GM21737 (cell line): Measurements from ENCODE around the gene COX19.
A peak's percentile ranks its signal among the peaks of the same experiment; 100 is the strongest.

Experiments
- ATAC-seq: cut with Tn5 transposase; IDR thresholded peaks from one replicate; pipeline ENCODE4 v1.9.1; 2021; ENCODE audit warnings: mild to moderate bottlenecking, moderate library complexity; ENCODE audit not compliant: unreplicated experiment

The COX19 gene

GRCh38 chr7:974820-975681 lies at the start of gene COX19:
COX19 (minus strand) TSS chr7:975549; CDS start chr7:975509, 40 bp downstream.
- ATAC-seq = peak; percentile 73

DNA sequence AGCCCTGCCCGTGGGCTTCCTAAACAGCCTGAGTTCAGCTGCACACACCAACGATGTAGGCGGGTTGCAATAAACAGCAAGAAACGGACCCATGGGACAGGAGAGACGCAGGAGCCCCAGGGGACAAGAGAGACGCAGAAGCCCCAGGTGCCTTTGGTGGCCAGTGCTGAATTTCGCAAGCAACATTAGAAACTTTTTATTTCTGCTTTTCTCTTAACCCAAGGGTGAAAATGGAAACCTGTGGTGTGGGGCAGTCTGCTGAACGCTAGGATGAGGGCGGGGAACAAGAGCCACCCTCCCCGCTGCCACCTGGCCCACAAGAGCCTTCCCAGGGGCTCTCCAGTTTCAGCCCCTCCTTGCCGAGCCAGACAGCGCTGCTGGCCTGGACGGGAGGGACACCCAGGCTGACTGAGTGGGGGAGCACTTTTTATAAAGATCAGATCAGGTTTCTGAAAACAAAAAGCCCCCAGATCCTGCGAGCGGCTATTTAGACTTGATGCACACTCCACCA lies 49.0 kb upstream of the COX19 start:
- peak; percentile 50 for ATAC-seq

DNA sequence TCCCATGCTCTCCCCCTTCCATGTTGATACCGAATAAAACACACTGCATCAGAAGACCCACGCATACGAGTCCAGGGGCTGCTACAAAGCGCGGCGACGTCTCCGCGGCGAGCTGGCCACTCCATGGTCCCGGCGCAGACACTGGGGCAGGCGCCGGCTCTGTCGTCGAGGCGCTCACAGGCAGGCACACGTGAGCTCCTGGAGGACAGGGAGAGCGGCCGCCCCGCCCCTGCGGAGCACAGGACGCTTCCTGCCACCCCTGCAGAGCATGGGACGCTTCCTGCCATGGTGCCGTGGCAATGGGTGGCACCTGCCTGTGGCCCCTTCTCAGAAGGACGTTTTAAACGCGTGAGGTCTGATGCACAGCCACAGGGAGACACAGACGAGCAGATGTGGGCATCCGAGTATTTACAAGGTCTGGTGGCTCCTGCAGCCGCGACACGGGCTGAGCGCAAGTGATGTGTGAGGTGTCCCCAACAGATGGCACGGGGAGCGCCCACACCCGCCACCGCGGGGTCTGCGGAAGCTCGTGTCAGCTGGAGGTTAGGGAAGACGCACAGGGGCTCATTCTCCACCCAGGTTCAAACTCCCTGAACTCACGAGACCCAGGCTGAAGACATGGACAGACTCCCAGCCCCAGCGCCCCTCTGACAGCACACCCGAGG lies 47.6 kb upstream of the COX19 start:
- no peak for ATAC-seq

DNA sequence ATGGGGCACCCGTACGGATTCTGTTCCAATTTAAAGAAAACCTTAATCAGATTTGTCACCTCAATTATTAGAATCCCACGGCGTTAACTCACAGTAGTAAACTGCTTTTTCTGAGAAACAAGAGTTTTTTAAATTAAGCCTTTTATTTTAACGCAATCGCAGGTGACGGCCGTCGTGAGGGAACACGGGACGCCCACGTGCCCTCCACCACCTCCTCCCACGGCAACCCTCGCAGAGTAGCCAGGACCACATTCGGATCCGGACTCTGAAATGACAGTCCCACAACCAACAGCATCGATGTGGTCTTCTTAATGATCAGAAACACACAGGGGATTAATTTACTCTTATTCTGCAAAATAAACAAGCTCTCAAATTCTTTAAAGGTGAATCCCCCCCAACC lies 47.0 kb upstream of the COX19 start:
- no peak for ATAC-seq

GRCh38 chr7:1021931-1022330 lies 46.6 kb upstream of the COX19 start:
- no peak for ATAC-seq

DNA sequence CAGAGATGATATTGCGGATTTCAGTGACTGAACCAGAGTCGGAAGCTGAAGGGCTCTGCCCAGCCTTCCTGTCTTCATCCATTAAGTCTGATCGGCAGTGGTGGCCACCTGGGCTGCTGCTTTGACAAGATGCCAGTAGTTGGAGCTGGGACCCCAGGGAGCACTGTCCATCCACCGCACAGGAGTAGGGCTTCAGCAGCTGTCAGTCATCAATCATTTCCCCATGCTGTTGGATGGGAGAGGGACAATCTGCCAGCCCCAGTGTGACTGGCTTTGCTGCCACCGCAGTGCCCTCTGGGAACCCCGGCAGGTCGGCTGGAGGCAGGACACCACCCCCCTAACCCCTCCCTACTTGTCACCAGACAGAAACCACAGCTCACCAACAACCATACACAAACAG lies 46.0 kb upstream of the COX19 start:
- no peak for ATAC-seq

DNA sequence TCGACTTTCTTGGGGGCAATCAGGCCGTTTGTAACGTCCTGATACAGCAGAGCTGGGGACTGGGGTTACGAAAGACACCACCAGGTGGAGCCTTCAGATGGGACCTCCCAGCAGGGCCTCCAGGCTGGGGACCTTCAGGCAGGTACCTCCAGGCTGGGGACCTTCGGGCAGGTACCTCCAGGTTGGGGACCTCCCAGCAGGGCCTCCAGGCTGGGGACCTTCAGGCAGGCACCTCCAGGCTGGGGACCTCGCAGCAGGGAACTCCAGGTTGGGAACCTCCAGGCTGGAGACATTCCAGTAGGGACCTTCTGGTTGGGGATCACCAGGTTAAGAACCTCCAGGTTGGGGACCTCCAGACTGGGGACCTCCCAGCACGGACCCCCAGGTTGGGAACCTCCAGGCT lies 45.5 kb upstream of the COX19 start:
- ATAC-seq = no peak

DNA sequence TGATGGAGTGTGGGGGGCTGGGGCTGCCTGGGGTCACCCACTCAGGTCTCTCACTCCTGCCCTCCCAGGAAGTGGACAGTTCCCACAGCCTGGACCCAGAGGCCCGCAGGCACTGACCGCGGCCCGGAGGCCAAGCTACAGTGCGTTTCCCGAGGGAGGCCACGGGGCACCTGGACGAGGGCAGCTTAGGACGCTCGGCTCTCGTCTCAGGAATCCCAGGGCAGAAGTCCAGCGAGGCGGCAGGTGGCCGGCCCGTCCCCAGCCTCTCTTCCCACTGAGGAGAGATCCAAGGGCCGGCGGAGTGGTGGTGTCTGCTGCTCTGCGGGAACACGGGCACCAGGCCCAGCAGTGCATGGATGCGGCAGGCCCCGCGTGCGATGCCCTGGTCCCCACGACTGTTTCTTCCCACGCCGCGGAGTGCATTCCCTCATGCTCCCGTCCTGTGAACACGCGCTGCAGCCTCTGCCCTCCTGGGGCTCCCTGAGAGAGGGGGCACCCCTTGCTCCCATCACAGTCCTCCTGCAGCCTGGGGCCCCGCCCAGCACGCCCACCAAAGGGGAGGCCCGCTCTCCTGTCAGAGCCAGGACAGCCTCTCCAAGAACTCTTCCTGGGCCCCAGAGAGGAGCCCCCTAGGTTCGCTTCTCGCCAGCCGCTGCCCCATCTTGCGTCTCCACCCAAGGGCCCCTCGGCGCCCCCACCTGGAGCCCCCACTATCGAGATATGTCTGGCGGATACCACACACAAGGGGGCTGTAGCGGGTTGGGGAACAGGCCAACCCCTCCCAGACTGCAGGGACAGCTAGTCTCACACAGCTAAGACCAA lies 44.7 kb upstream of the COX19 start:
- no peak for ATAC-seq

- no peak for ATAC-seq
These were observed 44.0 kb upstream of the COX19 start for GRCh38 chr7:1019255-1019785.

GRCh38 chr7:1018334-1018695 lies 43.0 kb upstream of the COX19 start:
- ATAC-seq = no peak

GRCh38 chr7:1017586-1018333 lies 42.4 kb upstream of the COX19 start:
- ATAC-seq = no peak

GRCh38 chr7:1016577-1017531 lies 41.5 kb upstream of the COX19 start:
- no peak for ATAC-seq

DNA sequence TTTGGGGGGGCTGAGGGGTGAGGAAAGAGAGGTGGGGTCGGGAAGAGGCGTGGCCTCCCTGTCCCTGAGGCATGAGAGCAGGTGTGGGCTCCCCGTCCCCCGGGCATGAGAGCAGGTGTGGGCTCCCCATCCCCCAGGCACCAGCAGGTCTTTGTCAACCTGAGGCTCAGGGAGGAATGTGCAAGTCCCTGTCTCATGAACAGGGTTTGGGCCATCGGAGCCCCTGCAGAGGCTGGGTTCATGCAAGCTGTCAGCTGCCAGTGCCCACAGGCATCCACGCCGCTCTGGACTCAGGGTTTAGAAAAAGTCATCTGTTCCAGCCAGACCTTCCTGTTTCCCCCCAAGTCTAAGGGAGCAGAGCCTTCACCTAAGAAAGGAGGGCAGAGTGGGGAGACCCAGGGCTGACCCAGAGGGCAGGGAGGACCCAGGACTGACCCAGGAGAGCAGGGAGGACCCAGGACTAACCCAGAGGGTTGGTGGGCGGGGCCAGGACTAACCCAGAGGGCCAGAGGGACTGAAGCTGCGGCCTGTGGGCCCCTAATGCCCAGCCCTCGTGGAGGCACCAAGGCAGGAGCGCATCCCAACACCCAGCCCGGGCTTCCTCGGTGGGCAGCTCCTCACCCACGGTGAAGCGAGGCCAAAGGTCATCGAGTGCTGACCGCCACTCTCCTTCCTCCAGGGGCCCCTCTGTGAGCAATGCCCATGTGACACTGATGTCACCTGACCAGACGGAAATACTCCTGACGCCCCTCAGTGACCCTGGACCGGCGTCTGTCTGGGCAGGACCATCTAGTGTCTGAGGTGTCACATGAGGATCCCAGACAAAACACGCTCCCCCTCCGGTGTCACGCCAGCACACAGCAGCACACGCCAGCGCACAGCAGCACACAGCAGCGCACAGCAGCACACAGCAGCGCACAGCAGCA lies 40.1 kb upstream of the COX19 start:
- ATAC-seq = no peak

GRCh38 chr7:1014681-1015080 lies 39.3 kb upstream of the COX19 start:
- ATAC-seq = no peak

GRCh38 chr7:1013581-1013980 lies 38.2 kb upstream of the COX19 start:
- ATAC-seq = no peak

GRCh38 chr7:1012716-1013095 lies 37.4 kb upstream of the COX19 start:
- ATAC-seq = no peak

- no peak for ATAC-seq
These were observed 36.8 kb upstream of the COX19 start for GRCh38 chr7:1012004-1012715.
